ENCODE measurements around the gene ARPP21.

DNA sequence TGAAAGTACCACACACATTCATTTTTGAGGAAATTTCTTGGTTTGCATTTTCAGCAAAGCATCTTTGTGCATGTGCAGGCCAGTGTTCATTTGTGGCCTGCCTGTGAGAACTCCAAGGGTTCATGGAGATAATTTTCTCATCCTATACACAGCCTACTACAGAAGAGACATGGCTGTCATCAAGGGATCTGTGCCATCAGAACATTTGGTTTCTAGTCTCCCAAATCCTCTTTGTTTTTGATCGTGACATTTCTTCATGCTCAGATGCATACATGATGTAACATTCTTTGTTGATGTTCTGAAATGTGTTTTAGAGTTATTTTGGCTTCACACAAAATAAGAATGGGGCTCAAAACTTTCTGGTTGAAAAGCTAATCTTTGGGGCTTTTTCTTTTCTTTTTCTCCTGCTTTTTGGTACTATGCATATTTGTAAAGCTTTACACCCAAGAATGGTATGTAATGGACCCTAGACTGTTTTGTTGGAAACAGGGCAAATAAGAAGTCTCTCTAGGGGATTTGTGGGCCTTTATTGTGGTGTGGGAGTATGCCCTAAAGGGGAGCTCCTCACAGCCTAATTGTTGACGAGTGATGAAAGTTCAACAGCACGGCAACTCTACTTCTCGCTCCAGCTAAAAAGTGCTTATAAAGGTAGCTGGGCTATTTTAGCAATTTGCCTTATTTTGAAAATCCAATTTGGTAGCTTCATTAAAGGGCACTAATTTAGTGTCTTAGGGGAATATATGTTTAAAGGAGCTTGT is 3.2 kb upstream of the ARPP21 start:
- TF ChIP-seq, protein P1, sequence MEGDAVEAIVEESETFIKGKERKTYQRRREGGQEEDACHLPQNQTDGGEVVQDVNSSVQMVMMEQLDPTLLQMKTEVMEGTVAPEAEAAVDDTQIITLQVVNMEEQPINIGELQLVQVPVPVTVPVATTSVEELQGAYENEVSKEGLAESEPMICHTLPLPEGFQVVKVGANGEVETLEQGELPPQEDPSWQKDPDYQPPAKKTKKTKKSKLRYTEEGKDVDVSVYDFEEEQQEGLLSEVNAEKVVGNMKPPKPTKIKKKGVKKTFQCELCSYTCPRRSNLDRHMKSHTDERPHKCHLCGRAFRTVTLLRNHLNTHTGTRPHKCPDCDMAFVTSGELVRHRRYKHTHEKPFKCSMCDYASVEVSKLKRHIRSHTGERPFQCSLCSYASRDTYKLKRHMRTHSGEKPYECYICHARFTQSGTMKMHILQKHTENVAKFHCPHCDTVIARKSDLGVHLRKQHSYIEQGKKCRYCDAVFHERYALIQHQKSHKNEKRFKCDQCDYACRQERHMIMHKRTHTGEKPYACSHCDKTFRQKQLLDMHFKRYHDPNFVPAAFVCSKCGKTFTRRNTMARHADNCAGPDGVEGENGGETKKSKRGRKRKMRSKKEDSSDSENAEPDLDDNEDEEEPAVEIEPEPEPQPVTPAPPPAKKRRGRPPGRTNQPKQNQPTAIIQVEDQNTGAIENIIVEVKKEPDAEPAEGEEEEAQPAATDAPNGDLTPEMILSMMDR (conservative IDR thresholded peaks at IDR 0.05), result no peak
- no peak for TF ChIP-seq ZFX (IDR thresholded peaks at IDR 0.05)
